ENCODE results near the gene FAM72A. TPM values are rescaled to one million over a fixed set of nuclear protein-coding genes. Genes with fewer than 3 reads are reported as not detected.
"Not testable (repeated sequence)": the region's sequence is repeated elsewhere in the genome, so short reads cannot be mapped to it uniquely, and the experiment has no call there.

The FAM72A gene
- total RNA-seq, 1 donor from 2014 or later: 0.35 TPM

- intact Hi-C loops (cut with DNase I): not testable (repeated sequence)
These were observed 16.1 kb upstream of the FAM72A start for GRCh38 chr1:206218765-206219164.

GRCh38 chr1:206218285-206218684, 15.6 kb upstream of the FAM72A start:
- DNase-seq (ENCODE audit: low spot score); intact Hi-C loops (cut with DNase I): not testable (repeated sequence)

More at GRCh38 chr1:206218765-206219164, 16.1 kb upstream of the FAM72A start:
- DNase-seq (ENCODE audit: low spot score): not testable (repeated sequence)

GRCh38 chr1:206215600-206216392, 13.2 kb upstream of the FAM72A start:
- intact Hi-C loops (cut with DNase I); DNase-seq (ENCODE audit: low spot score): not testable (repeated sequence)

GRCh38 chr1:206210802-206211201, 8.2 kb upstream of the FAM72A start:
- DNase-seq (ENCODE audit: low spot score); intact Hi-C loops (cut with DNase I): not testable (repeated sequence)

GRCh38 chr1:206205569-206205968, 2.9 kb upstream of the FAM72A start:
- DNase-seq (ENCODE audit: low spot score); intact Hi-C loops (cut with DNase I): not testable (repeated sequence)

- DNase-seq (ENCODE audit: low spot score); intact Hi-C loops (cut with DNase I): not testable (repeated sequence)
These were observed 2.2 kb upstream of the FAM72A start for GRCh38 chr1:206204871-206205270.

- intact Hi-C loops (cut with DNase I); DNase-seq (ENCODE audit: low spot score): not testable (repeated sequence)
These were observed 1.5 kb upstream of the FAM72A start for GRCh38 chr1:206204159-206204511.

GRCh38 chr1:206203364-206204158, 922 bp upstream of the FAM72A start, which contains the start of gene SRGAP2:
SRGAP2 (plus strand) TSS chr1:206203541; CDS start chr1:206205971, 2,430 bp downstream.
- intact Hi-C loops (cut with DNase I): not testable (repeated sequence)
- DNase-seq (ENCODE audit: low spot score): peak; percentile 78

GRCh38 chr1:206196748-206197424, 5.8 kb downstream of the FAM72A start:
- intact Hi-C loops (cut with DNase I); DNase-seq (ENCODE audit: low spot score): not testable (repeated sequence)

- DNase-seq (ENCODE audit: low spot score); intact Hi-C loops (cut with DNase I): not testable (repeated sequence)
These were observed 7.5 kb downstream of the FAM72A start for GRCh38 chr1:206195182-206195581.

- DNase-seq (ENCODE audit: low spot score); intact Hi-C loops (cut with DNase I): not testable (repeated sequence)
These were observed 15.8 kb downstream of the FAM72A start for GRCh38 chr1:206186826-206187225.

- intact Hi-C loops (cut with DNase I): not testable (repeated sequence)
These were observed 16.9 kb downstream of the FAM72A start for GRCh38 chr1:206185778-206186177.

GRCh38 chr1:206183788-206184187, 18.9 kb downstream of the FAM72A start:
- intact Hi-C loops (cut with DNase I); DNase-seq (ENCODE audit: low spot score): not testable (repeated sequence)

More at GRCh38 chr1:206185778-206186177, 16.9 kb downstream of the FAM72A start:
- not testable (repeated sequence) for DNase-seq (ENCODE audit: low spot score)

- intact Hi-C loops (cut with DNase I); DNase-seq (ENCODE audit: low spot score): not testable (repeated sequence)
These were observed 20.0 kb downstream of the FAM72A start for GRCh38 chr1:206182368-206183317.

- DNase-seq (ENCODE audit: low spot score); intact Hi-C loops (cut with DNase I): not testable (repeated sequence)
These were observed 23.0 kb downstream of the FAM72A start for GRCh38 chr1:206179666-206180065.

GRCh38 chr1:206178061-206178989, 24.3 kb downstream of the FAM72A start:
- not testable (repeated sequence) for DNase-seq (ENCODE audit: low spot score)

GRCh38 chr1:206176114-206176502, 26.5 kb downstream of the FAM72A start:
- intact Hi-C loops (cut with DNase I); DNase-seq (ENCODE audit: low spot score): not testable (repeated sequence)

More at GRCh38 chr1:206178061-206178989, 24.3 kb downstream of the FAM72A start:
- intact Hi-C loops (cut with DNase I): not testable (repeated sequence)

Measured in cardiac septum (tissue), 1 donor.